K562 treated with DMSO at 1 percent for 4 hours (cell line): ENCODE data around the gene CLCNKA. TPM values are rescaled to one million over a fixed set of nuclear protein-coding genes. Genes with fewer than 3 reads are reported as not detected.

Experiments
- total RNA-seq: library from RNA; unstranded; fragments of 300-600 nt; gene quantifications from 2 replicates; pipeline ENCODE4 v1.2.3, GENCODE V29; 2022; ENCODE audit not compliant: insufficient read depth

Gene CLCNKA
- 1.5 TPM in 1 of 2 replicates, not detected in the other for total RNA-seq

DNA sequence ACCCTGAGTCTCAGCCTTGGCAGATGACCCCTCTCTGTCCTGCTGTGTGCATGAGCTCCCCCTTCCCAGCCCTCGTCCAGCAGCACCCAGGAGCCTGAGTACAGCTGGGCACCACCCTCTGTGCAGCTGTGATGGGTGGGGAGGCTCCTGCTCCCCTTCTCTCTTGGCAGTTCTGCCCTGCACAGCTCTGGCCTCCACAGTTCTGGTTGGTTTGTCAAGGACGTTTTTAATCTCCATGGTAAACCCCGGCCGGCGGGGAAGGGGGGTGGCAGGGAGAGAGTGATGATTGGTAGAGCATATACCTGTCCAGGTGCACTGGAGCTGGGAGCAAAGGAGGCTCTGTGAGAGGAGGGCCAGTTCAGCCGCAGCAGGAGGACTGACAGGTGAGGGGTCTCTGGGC, at the start of gene CLCNKA:
Gene CLCNKA, plus strand, starts transcription at position 356 of the 400 bp plus-strand sequence. CDS start 584 bp downstream, outside the sequence.

DNA sequence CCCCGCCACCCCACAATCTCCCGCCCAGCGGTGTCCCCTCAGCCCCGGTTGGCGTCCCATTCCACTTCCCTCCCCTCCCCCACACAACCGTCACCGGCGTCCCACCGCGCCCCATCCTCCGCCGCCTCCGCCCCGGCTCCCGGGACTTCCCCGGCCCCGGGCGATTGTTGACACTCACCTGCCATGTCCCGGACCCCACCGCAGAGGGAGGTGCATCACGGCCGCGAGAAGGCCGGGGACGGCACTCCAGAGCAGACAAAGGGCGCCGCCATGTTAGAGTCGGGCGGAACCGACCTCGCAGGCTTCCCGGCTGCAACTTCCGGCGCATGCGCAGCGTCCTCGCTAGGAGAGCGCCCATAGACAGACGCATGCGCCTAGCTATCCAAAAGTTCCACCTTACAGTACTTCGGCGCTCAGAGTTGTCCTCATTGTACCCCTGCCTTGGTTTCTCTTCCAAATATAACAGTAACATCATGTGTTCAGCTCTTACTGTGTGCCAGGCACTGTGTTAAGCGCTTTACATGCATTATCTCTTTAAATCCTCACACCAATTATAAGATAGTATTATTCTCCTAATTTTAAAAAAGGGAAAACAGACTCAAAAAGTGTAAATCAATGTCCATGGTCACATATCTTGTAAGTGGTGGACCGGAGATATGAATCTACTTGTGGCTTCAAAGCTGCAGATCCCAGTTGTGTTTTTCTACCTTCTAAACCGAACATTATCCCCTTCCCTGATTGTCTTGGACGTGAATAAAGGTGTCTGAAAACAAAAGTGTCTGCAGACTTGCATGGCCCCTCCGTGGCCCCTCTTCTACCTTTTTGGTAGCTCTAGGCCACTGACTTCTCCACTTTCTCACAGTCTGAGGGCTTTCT, 45.8 kb upstream of the CLCNKA start, which contains the start of gene ZBTB17:
Gene ZBTB17, minus strand, starts transcription at position 297 of the 876 bp plus-strand sequence. CDS start 27,606 bp downstream, outside the sequence.

DNA sequence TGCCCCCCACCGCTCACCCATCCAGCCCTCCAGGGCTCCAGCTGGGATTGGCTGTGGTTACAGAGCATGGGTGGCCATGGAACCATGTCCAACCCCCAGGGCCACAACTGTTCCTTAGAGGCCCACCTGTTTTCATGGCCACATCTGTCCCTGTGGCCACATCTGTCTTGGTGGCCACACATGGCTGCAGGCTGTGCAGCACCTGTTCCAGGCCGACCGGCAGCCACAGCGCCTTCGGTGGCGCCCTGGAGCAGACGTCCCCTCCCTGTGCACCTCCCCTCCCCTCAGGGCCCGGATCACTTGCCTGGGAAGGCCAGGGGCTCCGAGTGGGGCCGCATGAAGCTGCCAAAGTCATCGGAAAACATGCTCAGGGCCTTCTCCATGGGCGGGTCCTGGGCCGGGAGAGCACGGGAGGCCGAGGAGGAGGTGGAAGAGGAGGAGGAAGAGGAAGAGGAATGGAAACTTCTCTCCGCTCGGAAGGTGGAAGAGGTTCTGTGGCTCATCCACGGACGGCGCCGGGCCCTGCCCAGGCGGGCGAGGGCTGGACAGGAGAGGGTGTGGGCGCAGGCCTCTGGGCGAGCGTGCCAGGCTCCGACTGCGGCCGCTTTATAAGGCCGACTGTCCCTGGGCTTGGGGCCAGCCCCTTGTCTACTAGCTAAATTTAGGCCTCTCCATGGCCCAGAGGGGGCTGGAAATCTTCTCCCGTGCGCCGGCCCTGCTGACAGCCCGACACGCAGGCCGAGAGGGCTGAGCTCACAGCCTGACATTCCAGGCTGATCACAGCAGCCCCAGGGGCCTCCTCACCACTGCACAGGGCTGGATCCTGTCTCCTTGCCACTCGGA, 4.2 kb upstream of the CLCNKA start, which contains the start of gene HSPB7:
Gene HSPB7, minus strand, starts transcription at position 583 of the 843 bp plus-strand sequence. Its CDS starts 80 bp downstream, at position 503.

DNA sequence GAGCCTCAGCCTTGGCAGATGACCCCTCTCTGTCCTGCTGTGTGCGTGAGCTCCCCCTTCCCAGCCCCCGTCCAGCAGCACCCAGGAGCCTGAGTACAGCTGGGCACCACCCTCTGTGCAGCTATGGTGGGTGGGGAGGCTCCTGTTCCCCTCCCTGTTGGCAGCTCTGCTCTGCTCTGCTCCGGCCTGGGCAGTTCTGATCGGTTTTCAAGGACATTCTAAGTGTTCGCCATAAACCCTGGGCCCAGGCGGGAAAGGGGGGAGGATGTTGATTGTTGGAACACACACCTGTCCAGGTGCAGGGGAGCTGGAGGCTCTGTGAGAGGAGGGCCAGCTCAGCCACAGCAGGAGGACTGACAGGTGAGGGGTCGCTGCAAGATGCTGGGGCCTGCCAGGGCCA, 21.7 kb downstream of the CLCNKA start, which contains the start of gene CLCNKB:
Gene CLCNKB, plus strand, starts transcription at position 262 of the 400 bp plus-strand sequence. CDS start 711 bp downstream, outside the sequence.

DNA sequence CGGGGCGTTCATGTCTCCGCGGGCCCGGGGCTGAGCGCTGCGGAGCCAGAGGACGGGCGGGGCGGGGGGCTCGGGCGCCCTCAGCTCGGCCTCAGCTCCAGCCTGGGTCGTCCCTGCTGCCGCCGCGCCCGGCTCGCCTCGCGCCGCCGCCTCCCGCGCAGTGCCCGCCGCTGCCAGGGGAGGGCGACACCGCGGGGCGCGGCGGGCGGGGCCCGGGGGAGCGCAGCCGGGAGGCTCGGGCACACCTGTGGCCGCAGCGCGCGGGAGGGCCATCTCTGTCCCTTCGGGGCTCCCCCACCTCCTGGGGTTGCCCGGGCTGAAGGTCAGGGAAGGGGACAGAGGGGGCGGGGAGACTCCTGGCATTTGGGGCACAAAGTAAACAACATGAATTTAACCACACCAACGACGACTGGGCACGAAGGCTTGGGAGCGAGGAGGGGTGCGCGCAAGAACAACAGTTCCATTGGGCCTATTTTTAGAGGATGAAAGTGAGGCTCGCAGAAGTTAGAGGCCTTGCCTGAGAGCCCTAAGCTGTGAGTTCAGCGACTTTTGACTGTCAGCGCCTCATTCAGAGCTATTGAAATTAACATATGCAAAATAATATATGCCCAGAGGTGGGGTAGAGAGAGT, 51.8 kb downstream of the CLCNKA start, which contains the start of gene FAM131C:
Gene FAM131C, minus strand, starts transcription at position 162 of the 630 bp plus-strand sequence. CDS start 209 bp downstream, outside the sequence.

Other genes with a start within 250 kb of the CLCNKA start
- gene UQCRHL, start 214.4 kb upstream of the CLCNKA start, total RNA-seq = 1.7 and 2.4 TPM in 2 replicates
- gene SPEN, start 174.3 kb upstream of the CLCNKA start, total RNA-seq = 29.4 and 49.1 TPM in 2 replicates
- gene ZBTB17, start 45.9 kb upstream of the CLCNKA start, total RNA-seq = 31.0 and 40.4 TPM in 2 replicates
- not detected in 2 replicates for gene SRARP, start 17.8 kb upstream of the CLCNKA start, total RNA-seq
- not detected in 2 replicates for gene HSPB7, start 4.0 kb upstream of the CLCNKA start, total RNA-seq
- 0.29 and 0.81 TPM in 2 replicates for gene CLCNKB, start 21.7 kb downstream of the CLCNKA start, total RNA-seq
- gene FAM131C, start 51.6 kb downstream of the CLCNKA start, total RNA-seq = not detected in 2 replicates
- not detected in 2 replicates for gene EPHA2, start 134.0 kb downstream of the CLCNKA start, total RNA-seq
- gene ARHGEF19, start 190.6 kb downstream of the CLCNKA start, total RNA-seq = 9.5 and 11.2 TPM in 2 replicates
- gene CPLANE2, start 215.1 kb downstream of the CLCNKA start, total RNA-seq = 3.9 and 14.0 TPM in 2 replicates